HG03571 (cell line): ENCODE data around the gene USP48.
"Not testable (repeated sequence)": the region's sequence is repeated elsewhere in the genome, so short reads cannot be mapped to it uniquely, and the experiment has no call there.

Experiments used
- ATAC-seq: cut with Tn5 transposase; IDR thresholded peaks from one replicate; pipeline ENCODE4 v1.9.1; 2021; ENCODE audit not compliant: unreplicated experiment

Gene USP48

GRCh38 chr1:21816602-21817302 is 33.8 kb upstream of the USP48 start:
- ATAC-seq: no peak

GRCh38 chr1:21815724-21816321 is 32.9 kb upstream of the USP48 start:
- no peak for ATAC-seq

- no peak for ATAC-seq
Measured at GRCh38 chr1:21814981-21815582, 32.1 kb upstream of the USP48 start.

GRCh38 chr1:21814241-21814918 is 31.4 kb upstream of the USP48 start:
- no peak for ATAC-seq

- ATAC-seq: no peak
Measured at GRCh38 chr1:21813542-21813941, 30.6 kb upstream of the USP48 start.

GRCh38 chr1:21811875-21812305 is 28.9 kb upstream of the USP48 start, which contains the start of gene LDLRAD2:
TSS of gene LDLRAD2 (plus strand) at chr1:21812265. CDS start at chr1:21812452, 187 bp downstream.
- no peak for ATAC-seq

- ATAC-seq: no peak
Measured at GRCh38 chr1:21804536-21804935, 21.6 kb upstream of the USP48 start.

- no peak for ATAC-seq
Measured at GRCh38 chr1:21801100-21801499, 18.2 kb upstream of the USP48 start.

GRCh38 chr1:21799730-21800129 is 16.8 kb upstream of the USP48 start:
- ATAC-seq: no peak

GRCh38 chr1:21795075-21795474 is 12.1 kb upstream of the USP48 start:
- ATAC-seq: no peak

GRCh38 chr1:21794656-21795055 is 11.7 kb upstream of the USP48 start:
- no peak for ATAC-seq

GRCh38 chr1:21793104-21793503 is 10.2 kb upstream of the USP48 start:
- ATAC-seq: no peak

- ATAC-seq: no peak
Measured at GRCh38 chr1:21786640-21787039, 3.7 kb upstream of the USP48 start.

- ATAC-seq: not testable (repeated sequence)
Measured at GRCh38 chr1:21785764-21786163, 2.8 kb upstream of the USP48 start.

- ATAC-seq: no peak
Measured at GRCh38 chr1:21783679-21784603, 992 bp upstream of the USP48 start.

GRCh38 chr1:21782349-21782867 is 541 bp downstream of the USP48 start:
- peak; percentile 17 for ATAC-seq

- peak; percentile 20 for ATAC-seq
Measured at GRCh38 chr1:21781815-21782348, 1.1 kb downstream of the USP48 start.

- no peak for ATAC-seq
Measured at GRCh38 chr1:21779613-21780521, 3.1 kb downstream of the USP48 start.

- no peak for ATAC-seq
Measured at GRCh38 chr1:21778405-21778727, 4.6 kb downstream of the USP48 start.
